ENCODE measurements around the gene SERF2. TPM values are rescaled to one million over a fixed set of nuclear protein-coding genes. Genes with fewer than 3 reads are reported as not detected.
A peak's percentile ranks its signal among the peaks of the same experiment; 100 is the strongest.

The SERF2 gene
- total and polyA plus RNA-seq, 2 of the 13 experiments (the other 11 are each of a cell fraction or from before 2014, with no cell fraction given) = 811 to 1,257 TPM

GRCh38 chr15:43800286-43801141 lies 8.4 kb downstream of the SERF2 start, which contains the start of gene HYPK (continued):
- peak; percentile 71 for TF ChIP-seq ZNF407 (CRISPR knock-in tag; IDR thresholded peaks at IDR 0.05; ENCODE audit: not compliant biosample characterization)
- TF ChIP-seq ZNF484 (CRISPR knock-in tag; IDR thresholded peaks at IDR 0.05; ENCODE audit: borderline replicate concordance, low read depth) = no peak
- TF ChIP-seq PPARG (CRISPR knock-in tag; conservative IDR thresholded peaks at IDR 0.05) = no peak
- peak; percentile 81 for TF ChIP-seq PHF20 (CRISPR knock-in tag; IDR thresholded peaks at IDR 0.05)
- TF ChIP-seq ZNF557 (CRISPR knock-in tag; IDR thresholded peaks at IDR 0.05) = no peak
- TF ChIP-seq NFE2 (CRISPR knock-in tag; IDR thresholded peaks at IDR 0.05) = no peak
- TF ChIP-seq ZNF276 (CRISPR knock-in tag; IDR thresholded peaks at IDR 0.05; ENCODE audit: low read depth) = no peak
- peak; percentile 53; the same call in 1 of the 2 replicates for TF ChIP-seq ZNF704 (CRISPR knock-in tag; IDR thresholded peaks at IDR 0.05; ENCODE audit: borderline replicate concordance)
- TF ChIP-seq ZNF251 (CRISPR knock-in tag; IDR thresholded peaks at IDR 0.05) = no peak
- no peak for TF ChIP-seq PRPF4 (IDR thresholded peaks at IDR 0.05; ENCODE audit: low read depth, low read length, poor library complexity, severe bottlenecking)
- TF ChIP-seq SRF (IDR thresholded peaks at IDR 0.05; ENCODE audit: low read depth, low read length) = no peak
- no peak for TF ChIP-seq ZNF781 (CRISPR knock-in tag; IDR thresholded peaks at IDR 0.05; ENCODE audit: borderline replicate concordance, not compliant biosample characterization)
- no peak for TF ChIP-seq EHMT2 (IDR thresholded peaks at IDR 0.05; ENCODE audit: borderline replicate concordance, low read depth, low read length)
- TF ChIP-seq ZNF530 (CRISPR knock-in tag; IDR thresholded peaks at IDR 0.05; ENCODE audit: low read depth) = no peak
- no peak; the same call in 1 of the 2 replicates for TF ChIP-seq HCFC1 (IDR thresholded peaks at IDR 0.05; ENCODE audit: low read depth, low read length)

All from HepG2 (cell line).